Uterus (tissue), 4 donors: ENCODE results near the gene ACVR1B. TPM values are rescaled to one million over a fixed set of nuclear protein-coding genes. Genes with fewer than 3 reads are reported as not detected.

Source experiments
- DNase-seq, 2 donors: peaks; one replicate each; pipeline ENCODE4 v3.0.0-alpha.2; 2019 to 2020
- H3K27ac ChIP-seq, 2 donors: fragments of 200-600 bp; sonication (generic); 1 replicate in 1 of 2; 2 replicates in 1 of 2; pipeline ENCODE4 v1.5.1; 2016 to 2018
- H3K27me3 ChIP-seq, 2 donors: fragments of 200-600 bp; sonication (generic); one replicate each; pipeline ENCODE4 v1.5.1; 2018 to 2019; ENCODE audit warnings: control low read depth in 1 of 2
- H3K36me3 ChIP-seq, 2 donors: fragments of 200-600 bp; sonication (generic); one replicate each; pipeline ENCODE4 v1.5.1; 2019; ENCODE audit warnings: control low read depth in 1 of 2
- H3K4me1 ChIP-seq, 2 donors: fragments of 200-600 bp; sonication (generic); one replicate each; pipeline ENCODE4 v1.5.1; 2018 to 2019; ENCODE audit warnings: control low read depth in 1 of 2
- H3K4me3 ChIP-seq, 2 donors: fragments of 200-600 bp; sonication (generic); 1 replicate in 1 of 2; 2 replicates in 1 of 2; pipeline ENCODE4 v1.5.1; 2018 to 2019; ENCODE audit warnings: mild to moderate bottlenecking in 1 of 2
- H3K9me3 ChIP-seq, 2 donors: fragments of 200-600 bp; sonication (generic); one replicate each; pipeline ENCODE4 v1.5.1; 2019; ENCODE audit warnings: control low read depth in 1 of 2
- CTCF ChIP-seq, 4 experiments: fragments of 200-600 bp in 2 of 4; fragments of 450-650 bp in 2 of 4; sonication (generic) in 2 of 4; IDR thresholded peaks; one replicate each; pipeline ENCODE4 v1.5.1; 2016 to 2019; ENCODE audit warnings: antibody characterized with exemption in 4 of 4, mild to moderate bottlenecking in 2 of 4, moderate library complexity in 1 of 4
- POLR2A ChIP-seq, 2 donors: fragments of 450-650 bp; IDR thresholded peaks; one replicate each; pipeline ENCODE4 v1.6.1; 2016; ENCODE audit warnings: antibody characterized with exemption in 2 of 2, mild to moderate bottlenecking in 1 of 2, moderate library complexity in 1 of 2
- intact Hi-C: fragments of 100-400 bp; cut with DNase I; formaldehyde crosslinking; loops from one replicate; pipeline ENCODE4 v1.15.1; 2023; ENCODE audit warnings: low total_unique reads
- total RNA-seq, 4 donors: library from RNA; depleted of rRNA in 3 of 4; stranded (reverse); fragments of >200 nt in 3 of 4; gene quantifications; one replicate each; pipeline versions ENCODE4 v1.1.0 to v1.2.4, GENCODE V29; 2014 to 2023
- donor health status: DM: yes; HTN: yes; CAD: no.

ACVR1B gene
- total RNA-seq, 4 donors from 2014 or later, result 2.6 to 31.6 (median 14.4) TPM

GRCh38 chr12:51913071-51914033, 38.1 kb upstream of the ACVR1B start:
- H3K27ac ChIP-seq, result peak overlapping the region; percentile 17 to 67
- H3K27me3 ChIP-seq, result no peaks in the 10 kb centered on the region
- no peaks in the 10 kb centered on the region for H3K36me3 ChIP-seq
- H3K4me1 ChIP-seq, result peaks cover 0 to 3% of the 10 kb centered on the region in 2 donors
- no peaks in the 10 kb centered on the region for H3K9me3 ChIP-seq
- DNase-seq, result no peak
- H3K4me3 ChIP-seq, result no peak overlapping the region
- intact Hi-C loops, result no loop called here
- no peak for TF ChIP-seq POLR2A (IDR thresholded peaks at IDR 0.05)

- no peak for DNase-seq
- H3K36me3 ChIP-seq, result no peaks in the 10 kb centered on the region
- TF ChIP-seq POLR2A (IDR thresholded peaks at IDR 0.05), result no peak
- H3K4me3 ChIP-seq, result no peak overlapping the region
- H3K27me3 ChIP-seq, result no peaks in the 10 kb centered on the region
- intact Hi-C loops, result no loop called here
- H3K27ac ChIP-seq, result peak overlapping the region in 1 of 2 donors; percentile 67
- peaks cover 0 to 3% of the 10 kb centered on the region in 2 donors for H3K4me1 ChIP-seq
- no peaks in the 10 kb centered on the region for H3K9me3 ChIP-seq
Observed at GRCh38 chr12:51914034-51914923, 37.2 kb upstream of the ACVR1B start.

- no peaks in the 10 kb centered on the region for H3K27me3 ChIP-seq
Observed at GRCh38 chr12:51915003-51915625, 36.4 kb upstream of the ACVR1B start.

GRCh38 chr12:51915951-51916350, 35.5 kb upstream of the ACVR1B start:
- no peak overlapping the region for H3K27ac ChIP-seq
- H3K27me3 ChIP-seq, result no peaks in the 10 kb centered on the region
- intact Hi-C loops, result no loop called here
- TF ChIP-seq POLR2A (IDR thresholded peaks at IDR 0.05) (no peak), CTCF (IDR thresholded peaks at IDR 0.05) (no peak)
- no peaks in the 10 kb centered on the region for H3K9me3 ChIP-seq
- DNase-seq, result no peak
- no peaks in the 10 kb centered on the region for H3K4me1 ChIP-seq
- H3K4me3 ChIP-seq, result no peak overlapping the region
- H3K36me3 ChIP-seq, result no peaks in the 10 kb centered on the region

More at GRCh38 chr12:51915003-51915625, 36.4 kb upstream of the ACVR1B start:
- Histone ChIP-seq H3K27ac (no peak overlapping the region), H3K9me3 (no peaks in the 10 kb centered on the region), H3K36me3 (no peaks in the 10 kb centered on the region), H3K4me3 (no peak overlapping the region), H3K4me1 (peaks cover 0 to 3% of the 10 kb centered on the region in 2 donors)
- TF ChIP-seq POLR2A (IDR thresholded peaks at IDR 0.05) (no peak), CTCF (IDR thresholded peaks at IDR 0.05) (no peak)
- intact Hi-C loops, result no loop called here
- no peak for DNase-seq

GRCh38 chr12:51917041-51917590, 34.4 kb upstream of the ACVR1B start:
- no peak overlapping the region for H3K27ac ChIP-seq
- TF ChIP-seq CTCF (IDR thresholded peaks at IDR 0.05) (no peak), POLR2A (IDR thresholded peaks at IDR 0.05) (no peak)
- intact Hi-C loops, result no loop called here

More at GRCh38 chr12:51917041-51917590, 34.4 kb upstream of the ACVR1B start:
- no peak for DNase-seq
- Histone ChIP-seq H3K36me3 (no peaks in the 10 kb centered on the region), H3K4me3 (no peak overlapping the region), H3K9me3 (no peaks in the 10 kb centered on the region), H3K4me1 (no peaks in the 10 kb centered on the region), H3K27me3 (no peaks in the 10 kb centered on the region)
